SHP77 treated with DMSO at 0.1 percent for 48 hours (cell line): ENCODE measurements around the gene SMG6.
A peak's percentile ranks its signal among the peaks of the same experiment; 100 is the strongest.

Source experiments
- DNase-seq: peaks from one replicate; lab custom pipeline; 2025; lab: John Stamatoyannopoulos, UW

The SMG6 gene

DNA sequence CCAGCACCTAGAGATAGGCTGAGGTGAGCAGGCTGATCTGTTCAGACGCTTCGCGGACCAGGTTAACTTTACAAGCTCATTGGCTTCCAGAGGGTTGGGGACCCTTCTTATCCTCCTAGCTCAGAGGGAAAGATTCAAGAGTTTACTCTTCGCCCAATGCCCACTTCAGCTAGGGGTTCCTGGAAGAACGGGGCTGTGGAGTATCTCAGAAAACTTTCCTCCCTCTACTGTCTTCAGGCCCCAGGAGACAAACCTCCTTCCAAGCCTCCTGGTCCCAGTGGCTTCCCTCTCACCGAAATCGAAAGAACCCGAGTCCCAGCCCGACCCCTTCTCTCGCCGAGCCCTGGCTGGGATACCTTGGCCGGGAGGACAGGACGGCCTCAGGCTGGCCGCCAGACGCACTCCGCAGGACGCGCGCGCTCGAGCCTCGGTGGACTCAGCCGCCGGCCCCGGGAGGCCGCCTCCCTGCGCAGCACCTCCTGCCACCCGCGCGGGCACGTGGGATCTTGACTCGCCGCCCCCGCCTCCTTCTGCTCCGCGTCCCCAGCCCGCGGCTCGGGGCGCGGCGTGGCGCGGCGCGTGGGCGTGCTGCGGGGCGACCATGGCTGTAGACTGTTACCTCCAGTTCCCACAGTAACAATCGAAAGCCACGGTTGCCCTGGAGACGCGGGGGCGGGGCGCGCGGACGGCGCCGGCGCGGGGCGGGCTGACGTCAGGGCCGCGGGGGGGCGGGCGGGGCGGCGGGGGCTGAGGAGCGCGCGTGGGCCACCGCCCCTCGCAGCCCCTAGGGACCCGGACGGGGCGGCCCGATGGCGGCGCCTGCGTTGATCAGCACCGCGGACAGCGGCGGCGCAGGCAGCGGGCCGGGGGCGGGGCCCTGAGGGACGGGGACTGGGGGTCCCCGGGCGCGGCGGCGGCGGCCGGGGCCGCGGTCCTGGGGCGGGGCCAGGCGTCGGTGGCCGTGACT lies 254.0 kb downstream of the SMG6 start:
- DNase-seq: peak; percentile 20

DNA sequence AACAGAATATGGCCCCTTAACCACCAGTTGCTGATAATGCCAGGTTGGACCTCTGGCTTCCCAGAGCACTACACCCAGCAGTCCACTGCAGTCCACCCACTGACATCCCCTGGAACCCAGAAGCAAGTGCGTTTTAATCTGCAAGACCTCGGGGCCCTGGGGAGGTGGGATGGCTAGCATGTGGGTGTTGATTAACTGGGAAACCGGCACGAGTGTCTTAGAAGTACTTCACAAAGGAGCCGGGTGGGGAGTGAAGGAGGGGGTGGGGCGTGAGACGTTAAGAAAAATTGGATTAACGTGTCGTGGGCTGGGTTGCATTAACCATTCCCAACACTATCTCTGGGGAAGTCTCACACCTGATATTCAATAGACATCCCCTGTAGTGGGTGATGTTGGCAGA lies 254.8 kb downstream of the SMG6 start:
- DNase-seq: no peak

DNA sequence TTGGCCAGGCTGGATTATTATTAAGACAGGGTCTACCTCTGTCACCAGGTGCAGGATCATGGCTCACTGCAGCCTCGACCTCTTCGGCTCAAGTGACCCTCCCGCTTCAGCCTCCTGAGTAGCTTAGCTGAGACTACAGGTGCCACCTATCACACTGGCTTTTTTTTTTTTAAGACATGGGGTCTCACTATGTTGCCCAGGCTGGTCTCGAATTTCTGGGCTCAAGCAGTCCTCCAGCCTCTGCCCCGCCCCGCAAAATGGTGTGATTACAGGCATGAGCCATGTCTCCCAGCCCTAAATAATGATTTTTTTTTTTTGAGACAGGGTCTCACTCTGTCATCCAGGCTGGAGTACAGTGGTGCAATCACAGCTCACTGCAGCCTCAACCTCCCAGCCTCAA lies 256.0 kb downstream of the SMG6 start:
- DNase-seq: no peak

DNA sequence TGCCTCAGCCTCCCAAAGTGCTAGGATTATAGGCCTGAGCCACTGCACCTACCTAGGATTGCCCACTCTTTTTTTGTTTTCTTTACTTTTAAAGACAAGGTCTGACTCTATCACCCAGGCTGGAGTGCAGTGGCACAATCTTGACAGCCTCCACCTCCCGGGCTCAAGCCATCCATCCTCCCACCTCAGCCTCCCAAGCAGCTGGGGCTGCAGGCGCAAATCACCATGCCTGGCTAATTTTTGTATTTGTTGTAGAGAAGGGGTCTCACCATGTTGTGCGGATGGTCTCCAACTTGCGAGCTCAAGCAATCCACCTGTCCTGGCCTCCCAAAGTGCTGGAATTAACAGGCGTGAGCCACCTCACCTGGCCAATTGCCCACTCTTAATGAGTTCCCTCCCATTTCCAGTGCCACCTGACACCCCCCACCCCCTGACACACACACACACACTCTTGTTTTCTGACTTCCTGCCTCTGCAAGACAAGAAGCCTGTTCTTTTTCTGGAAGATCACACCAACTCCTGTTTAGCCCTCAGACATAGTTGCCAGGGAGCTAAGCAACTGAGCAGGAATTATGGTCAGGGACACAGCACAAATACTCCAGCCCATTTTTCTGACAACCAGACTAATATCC lies 259.2 kb downstream of the SMG6 start:
- DNase-seq: no peak

DNA sequence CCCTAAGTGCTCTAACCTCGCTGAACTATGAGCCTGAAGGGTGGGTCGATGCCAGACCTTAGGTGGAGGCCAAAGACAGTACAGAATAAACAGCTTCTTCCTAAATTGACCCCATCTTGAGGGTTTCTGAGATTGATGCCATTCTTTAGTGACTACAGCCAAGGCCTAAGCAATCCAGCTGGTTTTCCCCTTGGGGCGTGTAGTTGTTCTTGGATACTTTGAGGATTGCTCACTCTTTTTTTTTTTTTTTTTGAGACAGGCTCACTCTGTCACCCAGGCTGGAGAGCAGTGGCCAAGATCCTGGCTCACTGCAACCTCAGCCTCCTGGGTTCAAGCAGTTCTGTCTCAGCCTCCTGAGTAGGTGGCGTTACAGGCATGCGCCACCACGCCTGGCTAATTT lies 259.8 kb downstream of the SMG6 start:
- DNase-seq: no peak

GRCh38 chr17:2042933-2043332 lies 260.7 kb downstream of the SMG6 start:
- no peak for DNase-seq

- DNase-seq: peak; percentile 30
Observed at GRCh38 chr17:2042390-2042847, 261.2 kb downstream of the SMG6 start.

DNA sequence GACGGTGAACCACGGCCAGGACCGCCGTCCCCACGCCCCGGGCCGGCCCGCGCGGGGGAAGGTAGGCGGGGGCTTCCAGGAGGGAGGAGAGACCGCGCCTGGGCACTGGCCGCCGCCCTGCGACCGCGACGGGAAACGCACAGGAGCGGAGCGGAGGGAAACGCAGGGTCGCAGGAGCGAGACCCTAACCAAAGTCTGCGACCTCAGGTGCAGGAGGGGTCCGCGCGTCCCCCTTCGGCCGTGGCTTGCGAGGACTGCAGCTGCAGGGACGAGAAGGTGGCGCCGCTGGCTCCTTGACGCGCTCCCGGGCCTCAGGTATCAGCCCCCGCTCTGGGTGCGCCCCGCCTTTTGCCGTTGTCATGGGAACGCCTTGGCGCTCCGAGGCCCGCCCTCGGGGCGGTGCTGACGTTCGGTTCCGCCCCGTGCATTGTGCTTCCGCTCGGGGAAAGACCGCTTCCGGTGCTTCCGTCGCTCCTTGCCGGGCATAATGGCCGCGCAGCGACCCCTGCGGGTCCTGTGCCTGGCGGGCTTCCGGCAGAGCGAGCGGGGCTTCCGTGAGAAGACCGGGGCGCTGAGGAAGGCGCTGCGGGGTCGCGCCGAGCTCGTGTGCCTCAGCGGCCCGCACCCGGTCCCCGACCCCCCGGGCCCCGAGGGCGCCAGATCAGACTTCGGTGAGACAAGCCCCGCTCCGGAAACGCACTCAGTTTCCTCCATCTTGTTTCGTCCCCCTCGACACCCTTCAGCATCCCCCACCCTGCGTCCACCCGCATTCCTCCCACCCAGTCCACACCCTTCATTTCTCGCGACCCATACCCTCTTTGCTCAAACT lies 261.8 kb downstream of the SMG6 start, which contains the start of gene OVCA2:
Gene OVCA2, plus strand, starts transcription at position 462 of the 829 bp plus-strand sequence. Its CDS starts 26 bp downstream, at position 488.
- DNase-seq: peak; percentile 96

- peak; percentile 61 for DNase-seq
Observed at GRCh38 chr17:2040942-2041560, 262.5 kb downstream of the SMG6 start.

DNA sequence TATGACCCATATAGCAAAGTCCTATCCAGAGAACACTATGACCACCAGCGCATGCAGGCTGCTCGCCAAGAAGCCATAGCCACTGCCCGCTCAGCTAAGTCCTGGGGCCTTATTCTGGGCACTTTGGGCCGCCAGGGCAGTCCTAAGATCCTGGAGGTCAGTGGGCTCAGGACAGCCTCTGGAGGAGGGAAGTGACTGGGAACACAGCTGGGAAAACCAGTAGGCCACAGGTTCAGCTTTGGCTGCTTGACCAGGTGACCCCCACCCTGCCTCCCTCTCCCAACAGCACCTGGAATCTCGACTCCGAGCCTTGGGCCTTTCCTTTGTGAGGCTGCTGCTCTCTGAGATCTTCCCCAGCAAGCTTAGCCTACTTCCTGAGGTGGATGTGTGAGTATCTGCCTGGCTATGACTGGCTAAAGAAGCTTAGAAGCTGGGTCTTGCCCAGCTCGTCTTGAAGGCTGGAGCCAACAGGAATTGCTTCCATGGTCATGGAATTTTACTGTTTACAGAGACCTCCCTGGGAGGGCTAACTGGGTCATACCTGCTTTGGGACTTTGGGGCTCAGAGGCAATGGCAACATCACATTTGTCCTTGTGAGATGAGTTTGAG lies 263.3 kb downstream of the SMG6 start:
- DNase-seq: no peak

GRCh38 chr17:2037155-2037554 lies 266.4 kb downstream of the SMG6 start:
- DNase-seq: no peak

GRCh38 chr17:2035541-2036488 lies 267.8 kb downstream of the SMG6 start:
- no peak for DNase-seq

DNA sequence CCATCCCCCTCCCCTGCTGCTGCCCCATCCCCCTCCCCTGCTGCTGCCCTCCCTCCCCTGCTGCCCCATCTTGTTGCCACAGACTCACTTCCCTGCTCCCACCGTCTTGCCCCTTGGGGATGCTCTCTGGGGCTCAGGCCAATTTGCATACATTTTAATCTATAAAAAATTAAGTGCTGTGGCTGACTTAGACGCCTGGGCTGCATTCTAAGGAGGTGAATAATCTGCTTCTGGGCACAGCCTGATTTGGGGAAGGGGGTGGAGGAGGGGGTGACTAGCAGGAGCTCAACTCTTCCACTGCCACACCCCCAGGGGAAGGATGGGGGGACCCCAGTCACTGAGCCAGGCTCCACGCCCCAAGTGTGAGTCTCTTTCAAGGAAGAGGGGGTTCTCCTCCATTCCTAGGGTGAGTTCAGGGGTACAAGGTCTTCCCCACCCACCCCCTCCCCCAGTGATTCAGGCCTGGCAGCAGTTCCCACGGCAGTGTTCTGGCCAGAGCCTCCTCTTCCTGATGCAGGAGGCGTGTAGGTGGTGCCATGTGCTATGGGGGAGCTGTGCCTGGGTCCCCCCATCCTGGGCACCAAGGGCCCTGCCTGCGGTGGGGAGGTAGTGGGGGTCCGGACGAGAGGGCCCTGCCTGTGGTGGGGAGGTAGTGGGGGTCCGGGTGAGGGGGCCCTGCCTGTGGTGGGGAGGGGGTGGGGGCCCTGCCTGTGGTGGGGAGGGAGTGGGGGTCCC lies 268.6 kb downstream of the SMG6 start:
- no peak for DNase-seq

DNA sequence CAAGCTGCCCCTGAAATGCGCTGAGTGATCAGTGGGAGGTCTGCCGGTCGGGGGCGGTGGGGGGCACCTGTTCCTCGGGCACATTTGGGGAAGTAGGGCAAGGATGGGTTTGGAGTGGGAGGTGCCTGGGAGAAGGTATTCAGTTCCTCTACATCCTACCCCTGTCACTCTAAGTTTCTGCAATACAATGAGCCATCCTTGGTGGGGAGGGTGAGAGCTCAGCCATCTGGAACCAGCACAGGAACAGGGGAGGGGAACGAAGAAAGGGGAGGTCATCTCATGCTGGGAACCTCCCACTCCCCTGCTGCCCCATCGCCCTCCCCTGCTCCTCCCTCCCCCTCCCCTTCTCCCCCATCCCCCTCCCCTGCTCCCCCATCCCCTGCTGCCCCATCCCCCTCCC lies 269.4 kb downstream of the SMG6 start:
- DNase-seq: no peak

DNA sequence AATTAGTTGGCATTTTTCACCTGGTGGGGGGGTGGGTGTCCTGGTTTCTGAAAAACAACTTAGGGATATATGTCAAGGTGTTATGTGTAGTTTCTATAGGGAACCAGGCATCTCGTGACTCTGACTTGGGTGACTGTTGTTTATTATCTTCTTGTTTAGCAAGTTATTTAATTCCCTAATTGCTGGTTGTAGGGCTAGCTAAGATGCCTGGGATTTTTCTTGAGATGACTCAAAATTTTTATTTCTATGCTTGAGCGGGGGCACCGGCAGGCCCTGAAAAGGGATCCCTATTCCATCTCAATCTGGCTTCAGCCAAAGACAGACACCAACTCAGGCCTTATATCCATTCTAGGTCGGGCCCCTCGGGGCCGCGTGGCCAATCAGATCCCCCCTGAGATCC lies 270.4 kb downstream of the SMG6 start:
- no peak for DNase-seq

- DNase-seq: no peak
Observed at GRCh38 chr17:2030779-2031163, 272.8 kb downstream of the SMG6 start.

- peak; percentile 86 for DNase-seq
Observed at GRCh38 chr17:2029911-2030778, 273.4 kb downstream of the SMG6 start, which contains the start of gene DPH1. DPH1 (plus strand) TSS chr17:2030153; CDS start chr17:2030170, 17 bp downstream.

DNA sequence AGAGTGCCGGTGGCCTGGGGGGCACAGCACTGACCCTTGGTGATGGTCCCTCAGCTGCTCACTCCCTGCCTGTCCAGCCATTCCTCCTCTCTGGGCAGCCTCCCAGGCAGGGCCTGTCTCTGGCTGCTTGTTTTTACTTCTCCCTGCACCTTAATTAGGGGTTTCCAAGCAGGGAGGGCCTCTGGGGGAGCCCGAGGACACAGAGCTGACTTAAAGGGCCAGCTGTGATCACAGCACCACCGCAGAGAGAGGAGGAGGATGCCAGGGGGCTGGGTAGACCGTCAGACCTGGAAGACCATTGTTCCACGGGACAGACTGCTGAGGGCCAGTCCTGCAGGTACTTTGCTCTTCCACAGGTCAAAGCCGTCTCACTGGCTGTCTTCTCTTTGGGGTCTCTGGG lies 274.8 kb downstream of the SMG6 start:
- no peak for DNase-seq
